Natural killer cell (primary cell): Measurements from ENCODE around the gene SH3GL1. TPM values are rescaled to one million over a fixed set of nuclear protein-coding genes. Genes with fewer than 3 reads are reported as not detected.

Experiments
- ATAC-seq, 3 donors: fragments of 150-1000 bp in 2 of 3; fragments of 200-7000 bp in 1 of 3; cut with Tn5 transposase; 1 replicate in 1 of 3; 2 replicates in 2 of 3; pipeline ENCODE4 v1.10.0; 2021; ENCODE audit warnings: mild to moderate bottlenecking in 2 of 3, moderate library complexity in 2 of 3
- DNase-seq, 2 donors: peaks; one replicate each; pipeline versions ENCODE4 v3.0.0 to v3.0.0-alpha.2; 2013 to 2021; ENCODE audit warnings: mixed read lengths in 1 of 2
- H3K27ac ChIP-seq: one replicate; pipeline ENCODE4 v1.5.1; 2013; ENCODE audit warnings: mild to moderate bottlenecking, low read length
- H3K27me3 ChIP-seq: one replicate; pipeline ENCODE4 v1.6.1; 2013; ENCODE audit warnings: low read length; ENCODE audit not compliant: control insufficient read depth, insufficient read depth
- H3K36me3 ChIP-seq: one replicate; pipeline ENCODE4 v1.6.1; 2013; ENCODE audit warnings: low read length; ENCODE audit not compliant: control insufficient read depth, insufficient read depth
- H3K4me1 ChIP-seq: one replicate; pipeline ENCODE4 v1.6.1; 2013; ENCODE audit warnings: low read length; ENCODE audit not compliant: control insufficient read depth, insufficient read depth
- H3K4me3 ChIP-seq: one replicate; pipeline ENCODE4 v1.5.1; 2013; ENCODE audit warnings: low read length
- H3K9me3 ChIP-seq: one replicate; pipeline ENCODE4 v1.6.1; 2013; ENCODE audit warnings: low read length; ENCODE audit not compliant: control insufficient read depth, insufficient read depth
- H3K27ac Mint-ChIP-seq, 2 donors: one replicate each; pipeline ENCODE4 v1.8.0; 2022; ENCODE audit warnings: mild to moderate bottlenecking in 2 of 2, mixed read lengths in 2 of 2, moderate library complexity in 1 of 2
- H3K27me3 Mint-ChIP-seq, 2 donors: one replicate each; pipeline ENCODE4 v1.8.0; 2022; ENCODE audit warnings: low read depth in 2 of 2, mixed read lengths in 2 of 2
- H3K36me3 Mint-ChIP-seq: one replicate; pipeline ENCODE4 v1.8.0; 2022; ENCODE audit warnings: mixed read lengths
- H3K4me1 Mint-ChIP-seq, 2 donors: one replicate each; pipeline ENCODE4 v1.8.0; 2022; ENCODE audit warnings: mixed read lengths in 2 of 2
- H3K4me3 Mint-ChIP-seq: one replicate; pipeline ENCODE4 v1.8.0; 2022; ENCODE audit warnings: mild to moderate bottlenecking, moderate library complexity, mixed read lengths
- H3K9me3 Mint-ChIP-seq, 2 donors: one replicate each; pipeline ENCODE4 v1.8.0; 2022; ENCODE audit warnings: mixed read lengths in 2 of 2
- CTCF ChIP-seq: fragments of 200-600 bp; IDR thresholded peaks from one replicate; pipeline ENCODE4 v1.8.0; 2022; ENCODE audit warnings: antibody characterized with exemption
- WGBS: methylation state at CpG from one replicate; pipeline ENCODE4 v1.1.7; 2013; ENCODE audit warnings: missing lambda C conversion rate; ENCODE audit not compliant: insufficient coverage; 5-methylcytosine and 5-hydroxymethylcytosine counted together
- intact Hi-C: fragments of 100-400 bp; cut with micrococcal nuclease; formaldehyde crosslinking; loops from one replicate; pipeline ENCODE4 v1.14.2; 2022
- total RNA-seq, 4 donors: library from RNA; stranded (reverse); fragments of 120-200 nt in 1 of 4; gene quantifications; one replicate each; pipeline versions ENCODE4 v1.2.3 to v1.2.4, GENCODE V29; 2013 to 2022

The SH3GL1 gene
- 10 to 100 TPM; 43.9 to 55.7 (median 49.2) TPM for total RNA-seq
- total RNA-seq (2013): 19.4 TPM

GRCh38 chr19:4400135-4400936, at the start of gene SH3GL1:
Gene SH3GL1 (minus strand): TSS chr19:4400547. CDS start chr19:4400368, 179 bp downstream.
- WGBS: under 1% methylated on average over 90 of the region's 90 CpGs
- no peaks in the 10 kb centered on the region for H3K36me3 Mint-ChIP-seq
- Histone ChIP-seq H3K36me3 (peaks cover 6% of the 10 kb centered on the region), H3K27me3 (no peaks in the 10 kb centered on the region), H3K27ac (peak within 1 kb of the TSS; percentile 97), H3K4me3 (peak within 1 kb of the TSS; percentile 88), H3K9me3 (no peaks in the 10 kb centered on the region), H3K4me1 (peaks cover 48% of the 10 kb centered on the region)
- TF ChIP-seq CTCF: peak; percentile 82
- H3K27me3 Mint-ChIP-seq: no peaks in the 10 kb centered on the region
- H3K4me1 Mint-ChIP-seq: peaks cover 38 to 51% of the 10 kb centered on the region in 2 donors
- H3K4me3 Mint-ChIP-seq: peak within 1 kb of the TSS; percentile 96
- intact Hi-C loops: loop anchor here (1.0 to 5.0 kb wide), 3 partner anchors 58 to 153 kb away; partner anchors contain the start of genes MPND and YJU2
- no peaks in the 10 kb centered on the region for H3K9me3 Mint-ChIP-seq
- DNase-seq (peak; percentile 93 to 98), ATAC-seq (peak; percentile 64 to 90 (median 68))
- peak within 1 kb of the TSS; percentile 99 to 100 for H3K27ac Mint-ChIP-seq

GRCh38 chr19:4449639-4450028, 49.3 kb upstream of the SH3GL1 start:
- no peaks in the 10 kb centered on the region for H3K9me3 ChIP-seq
- H3K4me1 Mint-ChIP-seq: no peaks in the 10 kb centered on the region
- no peaks in the 10 kb centered on the region for H3K36me3 Mint-ChIP-seq
- 96% methylated on average over 9 of the region's 9 CpGs for WGBS
- intact Hi-C loops: no loop called here
- ATAC-seq: no peak
- no peak for TF ChIP-seq CTCF
- peaks cover 63% of the 10 kb centered on the region for H3K36me3 ChIP-seq
- no peak overlapping the region for H3K27ac ChIP-seq
- H3K9me3 Mint-ChIP-seq: no peaks in the 10 kb centered on the region
- H3K4me3 ChIP-seq: no peak overlapping the region
- no peaks in the 10 kb centered on the region for H3K27me3 ChIP-seq
- H3K27ac Mint-ChIP-seq: no peak overlapping the region
- H3K4me1 ChIP-seq: no peaks in the 10 kb centered on the region
- H3K27me3 Mint-ChIP-seq: no peaks in the 10 kb centered on the region
- no peak overlapping the region for H3K4me3 Mint-ChIP-seq
- DNase-seq: no peak

GRCh38 chr19:4449022-4449638, 48.8 kb upstream of the SH3GL1 start:
- H3K36me3 Mint-ChIP-seq: no peaks in the 10 kb centered on the region
- H3K27ac Mint-ChIP-seq: no peak overlapping the region
- TF ChIP-seq CTCF: no peak
- no peak overlapping the region for H3K4me3 Mint-ChIP-seq
- H3K27ac ChIP-seq: no peak overlapping the region
- ATAC-seq: no peak
- H3K27me3 ChIP-seq: no peaks in the 10 kb centered on the region
- intact Hi-C loops: no loop called here
- no peak overlapping the region for H3K4me3 ChIP-seq
- 94% methylated on average over 23 of the region's 24 CpGs for WGBS
- H3K4me1 Mint-ChIP-seq: no peaks in the 10 kb centered on the region
- H3K9me3 ChIP-seq: no peaks in the 10 kb centered on the region
- no peaks in the 10 kb centered on the region for H3K9me3 Mint-ChIP-seq
- no peaks in the 10 kb centered on the region for H3K4me1 ChIP-seq
- H3K36me3 ChIP-seq: peaks cover 68% of the 10 kb centered on the region
- no peak for DNase-seq
- no peaks in the 10 kb centered on the region for H3K27me3 Mint-ChIP-seq
